ENCODE results near the gene TENT4A. TPM values are rescaled to one million over a fixed set of nuclear protein-coding genes. Genes with fewer than 3 reads are reported as not detected.

The TENT4A gene
- total RNA-seq, 3 donors from 2014 or later (not counting 1 experiment from before 2014, with no cell fraction given): 36.0 to 65.6 (median 44.9) TPM

- intact Hi-C loops (cut with micrococcal nuclease): loop anchor here (5.0 kb wide), 1 partner anchor 1219 kb away; no protein-coding TSS in a partner anchor
- Mint-ChIP-seq H3K9me3 (no peaks in the 10 kb centered on the region), H3K4me1 (peaks cover 26 to 35% of the 10 kb centered on the region in 2 donors), H3K27me3 (ENCODE audit: low read depth in 2 of 2) (peaks cover 7 to 8% of the 10 kb centered on the region in 2 donors), H3K36me3 (no peaks in the 10 kb centered on the region), H3K27ac (peak overlapping the region; percentile 88 to 89), H3K4me3 (peak overlapping the region; percentile 91)
- TF ChIP-seq CTCF (IDR thresholded peaks at IDR 0.05): no peak
- Histone ChIP-seq H3K36me3 (ENCODE audit: control insufficient read depth, insufficient read depth, low read length) (no peaks in the 10 kb centered on the region), H3K27me3 (ENCODE audit: control insufficient read depth, insufficient read depth, low read length) (peaks cover 2% of the 10 kb centered on the region), H3K4me1 (ENCODE audit: control insufficient read depth, insufficient read depth, low read length) (peaks cover 26% of the 10 kb centered on the region), H3K27ac (ENCODE audit: low read length) (peak overlapping the region; percentile 80), H3K9me3 (ENCODE audit: control insufficient read depth, insufficient read depth, low read length) (no peaks in the 10 kb centered on the region), H3K4me3 (ENCODE audit: low read length) (peak overlapping the region; percentile 49)
- WGBS (ENCODE audit: insufficient coverage): 54% methylated on average over 12 of the region's 15 CpGs
- DNase-seq (no peak), ATAC-seq (no peak)
Measured at GRCh38 chr5:6711409-6712141, 1.7 kb upstream of the TENT4A start.

GRCh38 chr5:6712142-6712576 is 1.1 kb upstream of the TENT4A start:
- Mint-ChIP-seq H3K36me3 (no peaks in the 10 kb centered on the region), H3K4me1 (peaks cover 32 to 39% of the 10 kb centered on the region in 2 donors), H3K4me3 (peak overlapping the region; percentile 91), H3K27ac (peak overlapping the region; percentile 88 to 89), H3K9me3 (no peaks in the 10 kb centered on the region), H3K27me3 (ENCODE audit: low read depth in 2 of 2) (peaks cover 7 to 8% of the 10 kb centered on the region in 2 donors)
- peak overlapping the region; percentile 49 for H3K4me3 ChIP-seq (ENCODE audit: low read length)
- under 1% methylated on average over 36 of the region's 36 CpGs for WGBS (ENCODE audit: insufficient coverage)
- peaks cover 30% of the 10 kb centered on the region for H3K4me1 ChIP-seq (ENCODE audit: control insufficient read depth, insufficient read depth, low read length)
- no peaks in the 10 kb centered on the region for H3K36me3 ChIP-seq (ENCODE audit: control insufficient read depth, insufficient read depth, low read length)
- H3K9me3 ChIP-seq (ENCODE audit: control insufficient read depth, insufficient read depth, low read length): no peaks in the 10 kb centered on the region
- H3K27ac ChIP-seq (ENCODE audit: low read length): peak overlapping the region; percentile 80
- no peak for TF ChIP-seq CTCF (IDR thresholded peaks at IDR 0.05)
- DNase-seq: peak; percentile 48 to 65
- intact Hi-C loops (cut with micrococcal nuclease): loop anchor here (5.0 kb wide), 1 partner anchor 1220 kb away; no protein-coding TSS in a partner anchor
- ATAC-seq: peak in 1 of 3 donors; percentile 6
- peaks cover 2% of the 10 kb centered on the region for H3K27me3 ChIP-seq (ENCODE audit: control insufficient read depth, insufficient read depth, low read length)

GRCh38 chr5:6712577-6713273 is 507 bp upstream of the TENT4A start:
- 0% methylated on average over 85 of the region's 85 CpGs for WGBS (ENCODE audit: insufficient coverage)
- DNase-seq (peak in 1 of 2 donors; percentile 97), ATAC-seq (peak; percentile 75 to 89 (median 75))
- Histone ChIP-seq H3K9me3 (ENCODE audit: control insufficient read depth, insufficient read depth, low read length) (no peaks in the 10 kb centered on the region), H3K27me3 (ENCODE audit: control insufficient read depth, insufficient read depth, low read length) (peaks cover 2% of the 10 kb centered on the region), H3K36me3 (ENCODE audit: control insufficient read depth, insufficient read depth, low read length) (no peaks in the 10 kb centered on the region), H3K4me1 (ENCODE audit: control insufficient read depth, insufficient read depth, low read length) (peaks cover 36% of the 10 kb centered on the region), H3K4me3 (ENCODE audit: low read length) (peak overlapping the region; percentile 49), H3K27ac (ENCODE audit: low read length) (peak overlapping the region; percentile 80)
- no peak for TF ChIP-seq CTCF (IDR thresholded peaks at IDR 0.05)
- Mint-ChIP-seq H3K4me3 (peak overlapping the region; percentile 91), H3K4me1 (peaks cover 36 to 45% of the 10 kb centered on the region in 2 donors), H3K9me3 (no peaks in the 10 kb centered on the region), H3K27ac (peak overlapping the region; percentile 88 to 89), H3K36me3 (no peaks in the 10 kb centered on the region), H3K27me3 (ENCODE audit: low read depth in 2 of 2) (peaks cover 7 to 8% of the 10 kb centered on the region in 2 donors)
- intact Hi-C loops (cut with micrococcal nuclease): loop anchor here (1.0 to 5.0 kb wide), 2 partner anchors 79 to 1220 kb away; partner anchors contain the start of genes NSUN2 and SRD5A1
